Heart right ventricle (tissue), 16 donors: ENCODE results near the gene DOCK1. TPM values are rescaled to one million over a fixed set of nuclear protein-coding genes. Genes with fewer than 3 reads are reported as not detected.

Source experiments
- ATAC-seq, 8 donors: fragments of 200-7000 bp; cut with Tn5 transposase; one replicate each; pipeline ENCODE4 v1.9.1; 2020; ENCODE audit warnings: mild to moderate bottlenecking in 8 of 8, moderate library complexity in 8 of 8, moderate number of reproducible peaks in 1 of 8
- DNase-seq, 2 donors: peaks; one replicate each; pipeline ENCODE4 v3.0.0-alpha.2; 2020
- H3K27ac ChIP-seq, 10 donors: fragments of 200-600 bp; sonication (generic) in 2 of 10; one replicate each; pipeline versions ENCODE4 v1.5.0 to v1.8.0; 2020 to 2022; ENCODE audit warnings: mild to moderate bottlenecking in 3 of 10
- H3K27me3 ChIP-seq, 7 donors: fragments of 200-600 bp; one replicate each; pipeline ENCODE4 v1.8.0; 2021 to 2022; ENCODE audit warnings: mild to moderate bottlenecking in 2 of 7
- H3K36me3 ChIP-seq, 9 donors: fragments of 200-600 bp; sonication (generic) in 1 of 9; one replicate each; pipeline versions ENCODE4 v1.5.0 to v1.8.0; 2020 to 2022; ENCODE audit warnings: mild to moderate bottlenecking in 2 of 9
- H3K4me1 ChIP-seq, 9 donors: fragments of 200-600 bp; sonication (generic) in 1 of 9; one replicate each; pipeline versions ENCODE4 v1.5.0 to v1.8.0; 2020 to 2022; ENCODE audit warnings: mild to moderate bottlenecking in 4 of 9
- H3K4me3 ChIP-seq, 10 donors: fragments of 200-600 bp; sonication (generic) in 2 of 10; one replicate each; pipeline versions ENCODE4 v1.5.0 to v1.8.0; 2020 to 2022; ENCODE audit warnings: mild to moderate bottlenecking in 7 of 10, moderate library complexity in 2 of 10
- H3K9me3 ChIP-seq, 11 donors: fragments of 200-600 bp in 10 of 11; sonication (generic) in 2 of 11; one replicate each; pipeline versions ENCODE4 v1.5.0 to v1.8.0; 2013 to 2022; ENCODE audit warnings: mild to moderate bottlenecking in 2 of 11, control low read depth in 1 of 11, moderate library complexity in 1 of 11
- WGBS, 2 donors: extraction: QIAGEN DNeasy Blood & Tissue Kit; methylation state at CpG; one replicate each; pipeline ENCODE4 v1.1.7; 2013; ENCODE audit warnings: inconsistent platforms in 1 of 2; 5-methylcytosine and 5-hydroxymethylcytosine counted together
- intact Hi-C, 10 donors: fragments of 100-400 bp; cut with DNase I; formaldehyde crosslinking; loops; one replicate each; pipeline versions ENCODE4 v1.11.1 to v1.14.2; 2022
- polyA plus RNA-seq, 2 donors: library from polyadenylated mRNA; stranded (reverse); fragments of 200-250 nt; gene quantifications; one replicate each; pipeline ENCODE4 v1.2.3, GENCODE V29; 2013
- total RNA-seq, 10 donors: library from RNA; stranded (reverse); fragmentation: NEBNext Ultra II Directional in 3 of 10; extraction: Animal tissue kit (Norgen Biotek cat#: 25700) in 3 of 10; gene quantifications; one replicate each; pipeline versions ENCODE4 v1.2.1 to v1.2.4, GENCODE V29; 2021 to 2023
- TF ChIP-seq, protein P1 (sequence below), 9 donors: fragments of 200-600 bp; sonication (generic) in 2 of 9; IDR thresholded peaks; one replicate each; pipeline versions ENCODE4 v1.5.0 to v1.8.0; 2021 to 2022; ENCODE audit warnings: antibody characterized with exemption in 9 of 9, mild to moderate bottlenecking in 5 of 9, moderate library complexity in 1 of 9
- donor health status: Arrhythmogenic right ventricular cardiomyopathy.
- donor health status: ischemic (EF 13 %, LVEDD 7.1; RV severe dilation, severe dysfunction).
- donor health status: healthy with polysubstance abuse.
- donor health status: DM: no; HTN: yes; CAD: no.
- donor health status: DM: no; HTN: no; CAD: no.
- donor health status: ischemic (EF 25% LVEDD 6.9; RV normal size, moderate dysfunction).
- donor health status: ischemic (EF 25% LVEDD 5.7; RV mildly dilated, moderate dysfunction).
- donor health status: healthy.
- donor health status: DM: yes; HTN: yes; CAD: no.
- donor health status: Ischemic cardiomyopathy.
- donor health status: ischemic (EF 35%, LVEDD 5.7; RV mildly dilated, moderate dysfunction).
- donor health status: nonischemic (EF 11% LVEDD 7.7; RV severe dilation, severe dysfunction).
- donor health status: DM: yes; HTN: yes; CAD: no.
- donor health status: PGD.
- donor health status: ischemic (EF 29% LVEDD 5.4; RV normal size, mild dysfunction).
- donor health status: nonischemic (EF 23%, LVEDD 6.1; RV moderate dilation, normal function).

DOCK1 gene
- total and polyA plus RNA-seq, 12 donors, result 7.8 to 26.7 (median 19.8) TPM

DNA sequence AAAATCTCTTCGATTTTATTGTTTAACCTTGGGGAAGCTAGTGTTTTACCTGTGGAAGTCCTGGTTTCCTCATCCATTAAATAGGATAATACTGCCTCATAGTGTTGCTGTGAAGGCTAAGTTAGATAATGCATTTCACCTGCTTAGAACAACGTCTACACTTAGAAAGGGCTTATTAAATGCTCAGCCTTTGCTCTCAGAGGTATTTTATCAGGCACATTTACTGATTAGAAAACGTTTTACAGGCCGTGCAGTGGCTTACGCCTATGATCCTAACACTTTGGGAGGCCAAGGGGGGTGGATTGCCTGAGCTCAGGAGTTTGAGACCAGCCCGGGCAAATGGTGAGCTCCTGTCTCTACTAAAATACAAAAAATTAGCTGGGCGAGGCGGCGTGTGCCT lies 146.8 kb downstream of the DOCK1 start:
- Histone ChIP-seq H3K27ac (no peak overlapping the region), H3K36me3 (peaks cover 0 to 60% (median 15%) of the 10 kb centered on the region in 9 donors), H3K27me3 (no peaks in the 10 kb centered on the region), H3K9me3 (peaks cover 0 to 2% (median 0%) of the 10 kb centered on the region in 11 donors), H3K4me1 (no peaks in the 10 kb centered on the region), H3K4me3 (no peak overlapping the region)
- no peak for DNase-seq
- 84 to 85% methylated on average over 9 of the region's 9 CpGs for whole genome bisulfite sequencing, 2 donors
- intact Hi-C loops, result no loop called here
- TF ChIP-seq, protein P1, sequence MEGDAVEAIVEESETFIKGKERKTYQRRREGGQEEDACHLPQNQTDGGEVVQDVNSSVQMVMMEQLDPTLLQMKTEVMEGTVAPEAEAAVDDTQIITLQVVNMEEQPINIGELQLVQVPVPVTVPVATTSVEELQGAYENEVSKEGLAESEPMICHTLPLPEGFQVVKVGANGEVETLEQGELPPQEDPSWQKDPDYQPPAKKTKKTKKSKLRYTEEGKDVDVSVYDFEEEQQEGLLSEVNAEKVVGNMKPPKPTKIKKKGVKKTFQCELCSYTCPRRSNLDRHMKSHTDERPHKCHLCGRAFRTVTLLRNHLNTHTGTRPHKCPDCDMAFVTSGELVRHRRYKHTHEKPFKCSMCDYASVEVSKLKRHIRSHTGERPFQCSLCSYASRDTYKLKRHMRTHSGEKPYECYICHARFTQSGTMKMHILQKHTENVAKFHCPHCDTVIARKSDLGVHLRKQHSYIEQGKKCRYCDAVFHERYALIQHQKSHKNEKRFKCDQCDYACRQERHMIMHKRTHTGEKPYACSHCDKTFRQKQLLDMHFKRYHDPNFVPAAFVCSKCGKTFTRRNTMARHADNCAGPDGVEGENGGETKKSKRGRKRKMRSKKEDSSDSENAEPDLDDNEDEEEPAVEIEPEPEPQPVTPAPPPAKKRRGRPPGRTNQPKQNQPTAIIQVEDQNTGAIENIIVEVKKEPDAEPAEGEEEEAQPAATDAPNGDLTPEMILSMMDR (IDR thresholded peaks at IDR 0.05), result no peak
- ATAC-seq, result no peak

DNA sequence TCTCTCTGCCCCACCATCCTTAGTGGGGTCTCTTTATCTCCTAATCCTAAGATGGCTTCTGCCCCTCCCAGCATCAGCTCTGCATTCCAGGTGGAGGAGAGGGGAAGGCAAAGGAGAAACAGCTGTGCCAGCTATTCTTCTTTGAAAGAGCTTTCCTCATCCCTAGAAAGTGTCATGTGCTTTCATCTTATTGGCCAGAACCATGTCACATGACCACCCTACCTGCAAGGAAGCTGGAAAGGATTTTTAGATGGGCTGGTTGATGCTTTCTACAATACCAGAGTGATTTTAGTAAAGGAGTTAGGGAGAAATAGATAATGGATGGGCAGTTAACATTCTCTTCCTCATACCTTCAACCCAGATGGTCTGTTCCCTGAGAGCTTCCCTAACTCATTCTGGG lies 150.0 kb downstream of the DOCK1 start:
- TF ChIP-seq, protein P1 (IDR thresholded peaks at IDR 0.05), result no peak
- no peaks in the 10 kb centered on the region for H3K27me3 ChIP-seq
- ATAC-seq (no peak), DNase-seq (no peak)
- no peak overlapping the region for H3K27ac ChIP-seq
- no peak overlapping the region for H3K4me3 ChIP-seq
- H3K4me1 ChIP-seq, result no peaks in the 10 kb centered on the region
- intact Hi-C loops, result no loop called here
- peaks cover 0 to 34% (median 17%) of the 10 kb centered on the region in 11 donors for H3K9me3 ChIP-seq
- peaks cover 0 to 82% (median 19%) of the 10 kb centered on the region in 9 donors for H3K36me3 ChIP-seq

DNA sequence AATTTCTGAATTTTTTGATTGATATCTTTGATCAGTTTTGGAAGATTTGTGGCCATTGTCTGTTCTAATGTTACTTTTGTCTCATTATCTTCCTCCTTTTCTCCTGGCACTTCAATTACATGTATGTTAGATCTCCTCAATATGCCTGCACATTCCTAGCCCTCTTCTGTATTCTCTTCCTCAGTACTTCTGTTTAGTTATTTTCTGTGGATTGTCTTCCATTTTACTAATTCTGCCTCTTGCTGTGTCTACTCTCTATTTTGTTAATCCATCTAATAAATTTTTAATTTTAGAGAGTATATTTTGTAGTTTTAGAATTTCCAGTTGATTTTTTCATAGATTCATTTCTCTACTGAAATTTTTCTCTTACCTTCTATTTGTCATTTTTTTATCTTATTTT lies 154.1 kb downstream of the DOCK1 start:
- ATAC-seq (no peak), DNase-seq (no peak)
- Histone ChIP-seq H3K9me3 (peaks cover 0 to 34% (median 17%) of the 10 kb centered on the region in 11 donors), H3K4me3 (no peak overlapping the region), H3K36me3 (peaks cover 0 to 99% (median 16%) of the 10 kb centered on the region in 9 donors), H3K27ac (no peak overlapping the region), H3K4me1 (no peaks in the 10 kb centered on the region), H3K27me3 (no peaks in the 10 kb centered on the region)
- intact Hi-C loops, result no loop called here
- TF ChIP-seq, protein P1 (IDR thresholded peaks at IDR 0.05), result no peak

DNA sequence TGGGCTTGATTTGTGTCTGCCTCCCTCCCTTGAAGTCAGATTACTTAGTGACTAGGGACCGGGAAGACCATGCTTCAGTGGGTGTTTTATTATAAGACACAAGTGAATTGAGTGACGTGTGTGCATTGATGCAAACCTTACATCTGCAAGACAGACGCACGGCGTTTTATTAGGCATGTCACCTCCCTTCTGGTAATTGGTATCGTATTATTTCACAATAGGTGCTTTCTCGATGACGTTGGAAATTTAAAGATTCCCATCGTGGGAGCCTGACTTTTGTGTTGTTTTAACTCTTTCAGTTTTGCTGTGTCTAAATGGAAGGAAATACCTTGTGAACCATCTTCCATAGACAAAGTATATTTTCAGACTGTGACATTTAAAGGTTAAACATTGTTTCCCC lies 158.5 kb downstream of the DOCK1 start:
- H3K27me3 ChIP-seq, result no peaks in the 10 kb centered on the region
- intact Hi-C loops, result no loop called here
- peaks cover 0 to 15% (median 1%) of the 10 kb centered on the region in 11 donors for H3K9me3 ChIP-seq
- WGBS, 2 donors, result 96 to 97% methylated on average over 9 of the region's 9 CpGs
- peaks cover 0 to 99% (median 8%) of the 10 kb centered on the region in 9 donors for H3K36me3 ChIP-seq
- TF ChIP-seq, protein P1 (IDR thresholded peaks at IDR 0.05), result no peak
- no peak overlapping the region for H3K4me3 ChIP-seq
- ATAC-seq (no peak), DNase-seq (no peak)
- no peaks in the 10 kb centered on the region for H3K4me1 ChIP-seq
- H3K27ac ChIP-seq, result no peak overlapping the region
